ENCODE results near the gene SUSD1. TPM values are rescaled to one million over a fixed set of nuclear protein-coding genes. Genes with fewer than 3 reads are reported as not detected.

SUSD1 gene
- total and polyA plus RNA-seq, 2 of the 13 experiments (the other 11 are each of a cell fraction or from before 2014, with no cell fraction given) = 25.9 to 32.3 TPM

DNA sequence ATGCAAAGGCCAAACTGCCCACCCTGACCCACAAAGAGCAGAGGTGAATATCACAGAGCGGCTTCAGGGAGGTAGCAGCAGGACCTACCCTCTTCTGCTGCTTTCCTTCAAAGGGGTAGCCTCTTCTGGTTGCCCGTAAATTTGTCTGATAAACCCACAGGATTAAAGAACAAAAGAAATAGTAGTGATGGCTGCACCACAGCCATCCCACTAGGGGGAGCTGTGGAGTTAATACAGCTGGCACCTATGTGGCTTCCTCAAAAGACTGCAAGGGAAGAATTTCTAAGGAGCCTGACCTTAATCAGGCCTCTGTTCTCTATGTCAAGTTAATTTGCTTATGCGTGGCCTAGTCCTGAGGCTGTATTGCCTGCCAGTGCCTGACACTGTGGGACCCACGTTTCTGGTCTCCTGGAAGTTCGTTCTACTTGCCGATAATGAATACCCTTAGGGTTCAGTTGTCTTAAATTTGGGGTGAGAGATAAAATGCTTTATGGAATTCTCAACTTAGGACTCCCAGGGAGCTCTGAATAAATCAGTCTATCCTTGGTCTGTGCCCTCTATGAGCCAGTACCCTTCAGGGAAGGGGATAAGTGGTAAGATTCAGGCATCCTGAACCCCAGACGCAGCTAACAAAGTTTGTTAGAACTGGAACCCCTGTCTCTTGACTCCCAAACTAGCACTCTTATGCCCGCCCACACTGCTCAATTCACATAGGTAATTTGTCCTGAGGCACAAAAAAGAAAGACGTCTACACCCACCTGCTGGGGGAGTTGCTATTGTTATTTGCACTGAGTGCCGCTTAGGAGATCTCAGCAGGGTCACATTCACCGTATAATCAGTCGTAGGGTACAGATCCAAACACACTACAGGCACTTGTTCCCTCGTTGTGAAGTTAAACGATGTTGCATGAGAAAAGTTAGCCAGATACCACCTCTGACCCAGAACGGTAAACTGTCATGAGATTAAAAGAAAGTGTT, 77.1 kb downstream of the SUSD1 start (continued):
- TF ChIP-seq NCOA2 (CRISPR knock-in tag; IDR thresholded peaks at IDR 0.05) = no peak
- TF ChIP-seq RNF2 (conservative IDR thresholded peaks at IDR 0.05; ENCODE audit: low read depth) = no peak
- TF ChIP-seq TEAD3 (CRISPR knock-in tag; optimal IDR thresholded peaks at IDR 0.05; ENCODE audit: borderline replicate concordance) = no peak
- no peak for TF ChIP-seq GPN1 (CRISPR knock-in tag; IDR thresholded peaks at IDR 0.05; ENCODE audit: borderline replicate concordance)
- TF ChIP-seq ZNF10 (CRISPR knock-in tag; IDR thresholded peaks at IDR 0.05; ENCODE audit: borderline replicate concordance, low read depth) = no peak
- TF ChIP-seq ZFX (CRISPR knock-in tag; IDR thresholded peaks at IDR 0.05; ENCODE audit: low read depth) = no peak

DNA sequence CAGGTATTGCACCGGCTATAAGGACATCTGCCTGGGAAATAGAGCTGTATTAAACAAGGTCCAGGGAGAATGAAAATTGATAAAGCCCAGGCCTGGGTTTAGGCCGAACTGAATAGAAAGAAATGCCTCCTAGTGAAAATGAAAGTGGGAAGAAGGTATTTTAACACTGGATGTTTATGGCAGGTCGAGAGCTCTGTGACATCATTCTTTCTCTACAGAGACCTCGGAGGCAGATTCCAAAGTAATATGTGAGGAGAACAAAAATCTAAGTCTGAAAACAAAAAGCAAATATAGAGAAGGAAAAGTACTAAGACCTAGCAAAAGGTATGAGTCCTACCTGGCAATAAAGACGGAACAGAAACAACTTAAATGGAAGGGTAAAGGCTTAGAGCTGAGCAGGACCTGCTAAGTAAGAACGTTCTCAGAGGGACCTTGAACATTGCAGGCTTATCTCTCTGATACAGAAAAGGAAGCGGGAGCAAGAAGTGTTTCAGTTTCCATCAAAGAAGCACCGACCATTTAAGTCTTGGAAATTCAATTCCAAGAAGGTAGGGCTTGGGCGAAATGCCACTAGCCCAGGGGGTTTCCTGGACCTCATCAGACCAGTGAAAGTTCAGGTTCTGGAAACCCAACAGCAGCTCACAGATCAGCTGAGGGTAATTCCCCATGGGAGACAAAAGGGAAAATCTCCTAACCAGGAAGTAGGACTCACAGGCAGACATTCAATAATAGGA, 80.0 kb downstream of the SUSD1 start:
- no peak overlapping the region for H3K27ac ChIP-seq (ENCODE audit: extremely low read length, insufficient read depth, low read length)
- H3K4me1 ChIP-seq (ENCODE audit: insufficient read depth, low read length) = no peaks in the 10 kb centered on the region
- no peak for ATAC-seq
- no peaks in the 10 kb centered on the region for H3K27me3 ChIP-seq (ENCODE audit: control insufficient read depth in 1 of 2, insufficient read depth in 2 of 2, low read length in 2 of 2)
- FAIRE-seq = no peak
- peaks cover 12 to 30% of the 10 kb centered on the region in 2 experiments; a peak in 4 of 5 replicates for H3K36me3 ChIP-seq (replicated peaks in 1 of 2; ENCODE audit: control insufficient read depth in 1 of 2, insufficient read depth in 2 of 2, low read length in 2 of 2)
- no peak overlapping the region for H3K4me3 ChIP-seq (replicated peaks in 1 of 3; ENCODE audit: insufficient read depth in 1 of 3, low read depth in 2 of 3, low read length in 3 of 3)
- no peak overlapping the region for H3K4me2 ChIP-seq (ENCODE audit: low read depth, low read length)
- H3K9me3 ChIP-seq (ENCODE audit: low read length) = no peaks in the 10 kb centered on the region
- 92% methylated on average over 9 of the region's 9 CpGs for WGBS (ENCODE audit: low lambda C conversion rate)
- H3K9ac ChIP-seq (ENCODE audit: insufficient read depth, low read depth, low read length) = no peak overlapping the region
- no peak overlapping the region for H2AFZ ChIP-seq (ENCODE audit: low read length)
- CTCF ChIA-PET (ENCODE audit: low intra/inter-chr PET ratio, low total read pairs) = no interaction called here
- no peaks in the 10 kb centered on the region for H3K79me2 ChIP-seq (ENCODE audit: insufficient read depth, low read length)
- in situ Hi-C loops (cut with HindIII; ENCODE audit: extremely low pct_ligation_motif_present, low pct_unique_long_range_greater_than_20kb) = loop anchor here (25.0 kb wide), 1 partner anchor 617 kb away; the partner anchor contains the start of gene INIP
- DNase-seq (ENCODE audit: low spot score) = no peak
- no peaks in the 10 kb centered on the region for H4K20me1 ChIP-seq (ENCODE audit: insufficient read depth, low read length)
- POLR2A ChIA-PET = no interaction called here
- BruUV-seq (replicated peaks) = no TSS peak
- intact Hi-C loops (cut with micrococcal nuclease; ENCODE audit: unreplicated experiment) = no loop called here
- TF ChIP-seq, protein P1, sequence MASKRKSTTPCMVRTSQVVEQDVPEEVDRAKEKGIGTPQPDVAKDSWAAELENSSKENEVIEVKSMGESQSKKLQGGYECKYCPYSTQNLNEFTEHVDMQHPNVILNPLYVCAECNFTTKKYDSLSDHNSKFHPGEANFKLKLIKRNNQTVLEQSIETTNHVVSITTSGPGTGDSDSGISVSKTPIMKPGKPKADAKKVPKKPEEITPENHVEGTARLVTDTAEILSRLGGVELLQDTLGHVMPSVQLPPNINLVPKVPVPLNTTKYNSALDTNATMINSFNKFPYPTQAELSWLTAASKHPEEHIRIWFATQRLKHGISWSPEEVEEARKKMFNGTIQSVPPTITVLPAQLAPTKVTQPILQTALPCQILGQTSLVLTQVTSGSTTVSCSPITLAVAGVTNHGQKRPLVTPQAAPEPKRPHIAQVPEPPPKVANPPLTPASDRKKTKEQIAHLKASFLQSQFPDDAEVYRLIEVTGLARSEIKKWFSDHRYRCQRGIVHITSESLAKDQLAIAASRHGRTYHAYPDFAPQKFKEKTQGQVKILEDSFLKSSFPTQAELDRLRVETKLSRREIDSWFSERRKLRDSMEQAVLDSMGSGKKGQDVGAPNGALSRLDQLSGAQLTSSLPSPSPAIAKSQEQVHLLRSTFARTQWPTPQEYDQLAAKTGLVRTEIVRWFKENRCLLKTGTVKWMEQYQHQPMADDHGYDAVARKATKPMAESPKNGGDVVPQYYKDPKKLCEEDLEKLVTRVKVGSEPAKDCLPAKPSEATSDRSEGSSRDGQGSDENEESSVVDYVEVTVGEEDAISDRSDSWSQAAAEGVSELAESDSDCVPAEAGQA (IDR thresholded peaks at IDR 0.05; ENCODE audit: low read depth) = no peak
- TF ChIP-seq, protein P1 (CRISPR knock-in tag; IDR thresholded peaks at IDR 0.05; ENCODE audit: borderline replicate concordance) = no peak

All from HepG2 (cell line).